Left lung (tissue), 10 donors: ENCODE results near the gene ATP6V1F. TPM values are rescaled to one million over a fixed set of nuclear protein-coding genes. Genes with fewer than 3 reads are reported as not detected.

Experiments
- ATAC-seq: fragments of 200-7000 bp; cut with Tn5 transposase; one replicate; pipeline ENCODE4 v1.9.1; 2020; ENCODE audit warnings: moderate library complexity
- DNase-seq, 4 donors: peaks; one replicate each; pipeline ENCODE4 v3.0.0-alpha.2; 2013 to 2020
- H3K27ac ChIP-seq, 2 donors: fragments of 200-600 bp; sonication (generic) in 1 of 2; one replicate each; pipeline versions ENCODE4 v1.5.0 to v1.8.0; 2020 to 2021
- H3K27me3 ChIP-seq, 2 donors: fragments of 200-600 bp; sonication (generic) in 1 of 2; one replicate each; pipeline versions ENCODE4 v1.5.0 to v1.8.0; 2020 to 2021
- H3K36me3 ChIP-seq, 2 donors: fragments of 200-600 bp; sonication (generic) in 1 of 2; one replicate each; pipeline versions ENCODE4 v1.5.0 to v1.8.0; 2020 to 2021
- H3K4me1 ChIP-seq, 2 donors: fragments of 200-600 bp; one replicate each; pipeline ENCODE4 v1.8.0; 2021
- H3K4me3 ChIP-seq, 2 donors: fragments of 200-600 bp; sonication (generic) in 1 of 2; one replicate each; pipeline versions ENCODE4 v1.5.0 to v1.8.0; 2020 to 2021; ENCODE audit warnings: mild to moderate bottlenecking in 1 of 2
- H3K9me3 ChIP-seq, 2 donors: fragments of 200-600 bp; sonication (generic) in 1 of 2; one replicate each; pipeline versions ENCODE4 v1.5.0 to v1.8.0; 2020 to 2021
- CTCF ChIP-seq, 2 donors: fragments of 200-600 bp; sonication (generic) in 1 of 2; IDR thresholded peaks; one replicate each; pipeline versions ENCODE4 v1.5.0 to v1.8.0; 2021; ENCODE audit warnings: antibody characterized with exemption in 2 of 2
- intact Hi-C, 2 donors: fragments of 100-400 bp; cut with DNase I; formaldehyde crosslinking; loops; one replicate each; pipeline versions ENCODE4 v1.11.2 to v1.14.2; 2022
- polyA plus RNA-seq, 6 donors: library from polyadenylated mRNA; unstranded; fragments of 120-200 nt; gene quantifications; one replicate each; pipeline ENCODE4 v1.2.1, GENCODE V29; 2013; ENCODE audit not compliant: insufficient read length in 6 of 6
- total RNA-seq, 2 donors: library from RNA; stranded (reverse); fragmentation: NEBNext Ultra II Directional; extraction: Animal tissue kit (Norgen Biotek cat#: 25700); gene quantifications; one replicate each; pipeline ENCODE4 v1.2.1, GENCODE V29; 2021
- donor health status: DM: no; HTN: yes; CAD: no.
- donor health status: DM: no; HTN: no; CAD: no.

ATP6V1F gene
- total and polyA plus RNA-seq, 8 donors, result 106 to 200 (median 111) TPM

GRCh38 chr7:128818694-128819093 is 44.0 kb upstream of the ATP6V1F start:
- DNase-seq, result no peak
- Histone ChIP-seq H3K9me3 (no peaks in the 10 kb centered on the region), H3K4me1 (no peaks in the 10 kb centered on the region), H3K36me3 (no peaks in the 10 kb centered on the region), H3K27ac (no peak overlapping the region), H3K27me3 (peaks cover 1 to 5% of the 10 kb centered on the region in 2 donors), H3K4me3 (no peak overlapping the region)
- ATAC-seq, result no peak
- TF ChIP-seq CTCF (IDR thresholded peaks at IDR 0.05), result no peak
- intact Hi-C loops, result no loop called here

DNA sequence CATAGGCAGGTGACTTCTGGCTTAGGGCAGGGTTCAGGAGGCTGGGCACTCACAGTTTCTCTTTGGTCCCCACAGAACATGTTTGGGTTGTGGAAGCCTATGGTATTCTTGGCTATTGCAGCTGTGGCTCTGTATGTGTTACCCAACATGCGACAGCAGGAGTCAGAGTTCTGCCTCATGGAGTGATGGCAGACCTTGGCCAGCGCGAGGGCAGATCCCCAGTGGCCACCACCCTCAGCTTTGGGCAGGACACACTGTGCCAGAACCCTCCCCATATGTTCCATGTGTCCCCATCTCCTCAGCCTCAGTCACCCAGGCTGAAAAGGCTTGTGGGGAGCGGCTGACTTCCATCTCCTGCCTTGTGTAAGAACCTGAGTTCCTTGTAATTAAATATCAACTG is 40.9 kb upstream of the ATP6V1F start:
- intact Hi-C loops, result no loop called here
- ATAC-seq (no peak), DNase-seq (no peak)
- Histone ChIP-seq H3K27me3 (peaks cover 5 to 8% of the 10 kb centered on the region in 2 donors), H3K4me1 (no peaks in the 10 kb centered on the region), H3K27ac (no peak overlapping the region), H3K36me3 (no peaks in the 10 kb centered on the region), H3K4me3 (no peak overlapping the region), H3K9me3 (no peaks in the 10 kb centered on the region)
- TF ChIP-seq CTCF (IDR thresholded peaks at IDR 0.05), result no peak

GRCh38 chr7:128826512-128826911 is 36.1 kb upstream of the ATP6V1F start:
- DNase-seq (no peak), ATAC-seq (no peak)
- no peak overlapping the region for H3K27ac ChIP-seq
- no peak overlapping the region for H3K4me3 ChIP-seq
- intact Hi-C loops, result no loop called here
- no peak for TF ChIP-seq CTCF (IDR thresholded peaks at IDR 0.05)
- no peaks in the 10 kb centered on the region for H3K36me3 ChIP-seq
- H3K9me3 ChIP-seq, result no peaks in the 10 kb centered on the region
- H3K27me3 ChIP-seq, result peaks cover 14 to 56% of the 10 kb centered on the region in 2 donors
- H3K4me1 ChIP-seq, result peaks cover 7 to 19% of the 10 kb centered on the region in 2 donors

GRCh38 chr7:128826916-128827247 is 35.8 kb upstream of the ATP6V1F start:
- Histone ChIP-seq H3K36me3 (no peaks in the 10 kb centered on the region), H3K27me3 (peaks cover 14 to 60% of the 10 kb centered on the region in 2 donors), H3K27ac (no peak overlapping the region), H3K4me3 (no peak overlapping the region), H3K9me3 (no peaks in the 10 kb centered on the region), H3K4me1 (peaks cover 7 to 23% of the 10 kb centered on the region in 2 donors)
- TF ChIP-seq CTCF (IDR thresholded peaks at IDR 0.05), result no peak
- intact Hi-C loops, result no loop called here
- ATAC-seq (no peak), DNase-seq (no peak)

DNA sequence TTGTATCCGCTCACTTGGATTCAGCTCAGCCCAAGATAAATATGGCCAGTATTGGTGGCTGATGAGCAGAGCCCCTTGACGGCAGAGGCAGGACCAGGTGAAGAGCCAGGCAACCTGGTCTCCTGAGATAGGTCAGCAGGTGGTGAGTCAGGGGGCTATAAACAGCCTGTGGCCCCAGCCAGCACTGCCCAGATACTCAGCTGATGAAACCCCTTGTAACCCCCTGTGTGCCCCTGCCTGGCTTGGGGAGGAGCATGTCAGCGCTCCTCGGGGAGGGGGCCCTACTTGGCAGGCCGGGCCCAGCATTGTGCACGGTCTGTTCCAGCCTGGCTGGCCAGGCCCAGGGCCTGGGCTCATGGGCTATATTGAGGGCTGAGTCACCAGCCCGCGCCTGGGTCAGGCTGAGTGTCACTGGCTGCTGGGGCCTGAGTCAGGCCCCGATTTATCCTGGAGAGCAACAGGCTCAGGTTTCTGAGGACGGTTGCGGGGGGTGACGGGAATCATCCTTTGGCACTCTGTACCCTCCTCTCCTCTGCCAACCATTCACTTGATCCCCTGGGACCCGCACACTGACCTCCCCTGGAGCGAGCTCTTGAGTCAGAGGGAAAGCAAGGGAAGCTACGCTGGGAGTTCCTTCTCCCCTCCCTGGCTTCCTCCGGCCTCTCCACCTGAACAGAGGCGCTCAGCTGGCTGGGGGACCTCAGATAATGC is 35.3 kb upstream of the ATP6V1F start:
- Histone ChIP-seq H3K4me1 (peaks cover 8 to 28% of the 10 kb centered on the region in 2 donors), H3K36me3 (no peaks in the 10 kb centered on the region), H3K27me3 (peaks cover 14 to 65% of the 10 kb centered on the region in 2 donors), H3K9me3 (no peaks in the 10 kb centered on the region), H3K4me3 (no peak overlapping the region), H3K27ac (no peak overlapping the region)
- DNase-seq (no peak), ATAC-seq (no peak)
- TF ChIP-seq CTCF (IDR thresholded peaks at IDR 0.05), result no peak
- intact Hi-C loops, result no loop called here
